HUES48 (cell line): Measurements from ENCODE around the gene CHD5.
"Not testable (repeated sequence)": the region's sequence is repeated elsewhere in the genome, so short reads cannot be mapped to it uniquely, and the experiment has no call there.

Source experiments
- H3K27ac ChIP-seq: one replicate; pipeline ENCODE4 v1.7.0; 2013; ENCODE audit warnings: low read depth, low read length, inconsistent platforms
- H3K27me3 ChIP-seq: 2 replicates; pipeline ENCODE4 v1.6.1; 2013; ENCODE audit warnings: mild to moderate bottlenecking, low read length; ENCODE audit not compliant: control insufficient read depth, insufficient read depth
- H3K36me3 ChIP-seq: 2 replicates; pipeline ENCODE4 v1.6.1; 2013; ENCODE audit warnings: low read length; ENCODE audit not compliant: control insufficient read depth, insufficient read depth
- H3K4me1 ChIP-seq: 2 replicates; pipeline ENCODE4 v1.6.1; 2013; ENCODE audit warnings: mild to moderate bottlenecking, low read length; ENCODE audit not compliant: control insufficient read depth, insufficient read depth
- H3K4me3 ChIP-seq: 2 replicates; pipeline ENCODE4 v1.5.1; 2013; ENCODE audit warnings: mild to moderate bottlenecking, low read depth, low read length
- H3K9ac ChIP-seq: 2 replicates; pipeline ENCODE4 v1.6.1; 2013; ENCODE audit warnings: mild to moderate bottlenecking, low read depth, low read length, moderate library complexity
- H3K9me3 ChIP-seq: 2 replicates; pipeline ENCODE4 v1.6.1; 2013; ENCODE audit warnings: low read length; ENCODE audit not compliant: control insufficient read depth, insufficient read depth

CHD5 gene

DNA sequence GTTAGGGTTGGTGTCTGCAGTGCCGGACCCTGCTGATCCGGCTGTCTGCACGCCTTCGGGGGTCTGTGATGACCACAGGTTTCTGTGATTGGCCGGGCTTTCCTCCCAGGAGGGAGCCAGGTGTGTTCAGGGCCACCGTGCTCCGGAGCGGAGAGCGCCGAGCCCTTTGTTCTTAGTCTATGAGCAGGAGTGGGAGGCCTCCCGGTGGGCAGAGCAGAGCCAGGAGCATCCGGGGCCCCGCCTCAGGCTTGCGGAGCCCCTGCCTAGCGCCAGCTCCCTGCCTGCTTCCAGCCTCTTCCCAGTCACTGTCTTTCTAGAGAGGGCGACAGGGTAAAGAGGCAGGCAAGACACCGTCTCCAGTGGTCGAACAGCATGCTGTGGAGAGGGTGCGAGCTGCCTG is 102.6 kb downstream of the CHD5 start:
- no peaks in the 10 kb centered on the region for H3K27me3 ChIP-seq
- H3K9ac ChIP-seq = no peak overlapping the region
- H3K27ac ChIP-seq = no peak overlapping the region
- no peaks in the 10 kb centered on the region for H3K4me1 ChIP-seq
- no peaks in the 10 kb centered on the region for H3K36me3 ChIP-seq
- no peak overlapping the region for H3K4me3 ChIP-seq
- H3K9me3 ChIP-seq = no peaks in the 10 kb centered on the region

DNA sequence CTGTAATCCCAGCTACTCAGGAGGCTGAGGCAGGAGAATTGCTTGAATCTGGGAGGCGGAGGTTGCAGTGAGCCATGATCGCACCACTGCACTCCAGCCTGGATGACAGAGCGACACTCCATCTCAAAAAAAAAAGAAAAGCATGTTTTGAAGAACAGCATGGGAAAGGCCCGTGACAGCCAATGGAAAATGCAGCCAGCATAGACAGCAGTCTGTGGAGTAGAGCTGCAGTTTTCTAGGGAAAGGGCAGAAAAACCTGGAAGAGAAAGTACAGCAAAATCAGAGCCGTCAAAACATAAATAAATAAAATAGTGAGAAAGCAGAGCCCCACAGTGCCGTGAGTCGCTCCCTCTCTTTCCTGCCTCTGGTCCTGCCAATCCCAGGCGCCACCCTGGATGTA is 103.1 kb downstream of the CHD5 start:
- not testable (repeated sequence) for H3K9me3 ChIP-seq, H3K9ac ChIP-seq, H3K36me3 ChIP-seq, H3K4me3 ChIP-seq, H3K27ac ChIP-seq, H3K27me3 ChIP-seq, H3K4me1 ChIP-seq

DNA sequence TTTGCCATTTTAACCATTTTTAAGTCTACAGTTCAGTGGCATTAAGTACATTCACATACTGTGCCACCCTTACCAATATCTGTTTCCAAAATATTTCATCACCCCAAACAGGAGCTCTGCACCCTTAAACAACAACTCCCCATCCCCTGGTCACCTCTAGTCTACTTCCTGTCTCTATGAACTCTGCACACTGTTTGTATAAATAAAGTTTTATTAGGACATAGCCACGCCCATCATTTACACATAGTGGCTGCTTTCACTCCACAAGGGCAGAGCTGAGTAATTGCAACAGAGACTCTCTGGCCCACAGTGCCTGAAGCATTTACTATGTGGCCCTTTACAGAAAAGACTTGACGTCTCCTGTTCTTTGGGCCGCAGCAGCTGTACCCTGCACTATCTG is 104.4 kb downstream of the CHD5 start:
- H3K9me3 ChIP-seq = no peaks in the 10 kb centered on the region
- no peaks in the 10 kb centered on the region for H3K27me3 ChIP-seq
- no peak overlapping the region for H3K27ac ChIP-seq
- H3K4me1 ChIP-seq = no peaks in the 10 kb centered on the region
- no peaks in the 10 kb centered on the region for H3K36me3 ChIP-seq
- no peak overlapping the region for H3K4me3 ChIP-seq
- no peak overlapping the region for H3K9ac ChIP-seq

DNA sequence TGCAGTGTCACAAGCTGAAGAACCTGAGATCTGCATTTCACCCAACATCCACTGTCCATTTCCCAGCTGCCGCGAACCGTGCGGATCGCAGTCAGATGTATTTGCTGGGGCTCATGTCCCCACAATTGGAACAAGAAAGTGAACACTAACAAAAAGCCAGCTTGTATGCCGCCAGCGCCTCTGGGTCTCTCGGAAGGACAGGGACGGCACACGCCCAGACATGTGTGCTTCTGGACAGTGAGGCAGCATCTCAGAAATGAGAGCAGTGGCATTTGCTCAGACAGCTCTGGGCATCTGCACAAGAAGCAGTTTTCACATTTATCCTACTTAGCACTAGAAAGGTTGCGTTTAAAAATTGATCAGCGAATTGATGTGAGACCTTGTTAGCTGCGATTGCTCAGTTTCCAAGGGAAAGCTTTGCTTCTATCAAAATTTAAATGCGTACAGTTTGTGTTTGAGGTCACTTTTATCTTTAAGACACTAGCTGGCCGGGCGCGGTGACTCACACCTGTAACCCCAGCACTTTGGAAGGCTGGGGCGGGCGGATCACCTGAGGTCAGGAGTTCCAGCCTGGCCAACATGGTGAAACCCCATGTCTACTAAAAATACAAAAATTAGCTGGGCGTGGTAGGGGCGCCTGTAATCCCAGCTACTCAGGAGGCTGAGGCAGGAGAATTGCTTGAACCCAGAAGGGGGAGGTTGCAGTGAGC is 105.8 kb downstream of the CHD5 start:
- H3K4me1 ChIP-seq = no peaks in the 10 kb centered on the region
- no peak overlapping the region for H3K4me3 ChIP-seq
- no peaks in the 10 kb centered on the region for H3K36me3 ChIP-seq

DNA sequence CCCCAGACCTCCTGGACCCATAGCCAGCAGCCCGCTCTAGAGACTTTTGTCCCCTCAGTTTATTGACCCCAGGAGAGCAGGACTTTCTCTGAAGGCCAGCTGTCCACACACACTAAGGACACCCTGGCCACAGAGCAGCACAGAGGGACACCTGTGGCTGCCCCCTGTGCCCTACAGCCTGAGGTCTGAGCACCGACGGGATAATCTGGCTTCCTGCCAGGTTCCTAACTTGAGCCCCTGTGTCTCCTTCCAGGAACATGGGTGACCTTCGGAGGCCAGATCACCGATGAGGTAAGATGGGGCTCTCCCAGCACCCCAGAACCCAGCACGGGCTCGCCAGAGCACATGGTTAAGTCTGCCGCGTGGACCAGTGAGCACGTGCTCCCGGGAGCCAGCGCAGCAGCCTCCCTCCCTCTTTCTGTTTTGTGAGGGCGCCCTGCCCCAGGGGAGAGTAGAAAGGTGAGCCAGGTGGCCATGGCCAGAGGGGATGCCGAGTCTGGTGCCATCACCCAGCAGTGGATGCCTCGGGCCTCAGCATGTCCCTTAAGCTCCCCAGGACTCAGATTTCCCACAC is 106.6 kb downstream of the CHD5 start:
- Histone ChIP-seq H3K4me3 (no peak overlapping the region), H3K27ac (no peak overlapping the region), H3K36me3 (no peaks in the 10 kb centered on the region), H3K27me3 (no peaks in the 10 kb centered on the region), H3K4me1 (no peaks in the 10 kb centered on the region), H3K9me3 (no peaks in the 10 kb centered on the region), H3K9ac (no peak overlapping the region)

More for the DNA sequence above, 105.8 kb downstream of the CHD5 start:
- no peaks in the 10 kb centered on the region for H3K27me3 ChIP-seq
- no peak overlapping the region for H3K27ac ChIP-seq
- no peak overlapping the region for H3K9ac ChIP-seq
- H3K9me3 ChIP-seq = no peaks in the 10 kb centered on the region

DNA sequence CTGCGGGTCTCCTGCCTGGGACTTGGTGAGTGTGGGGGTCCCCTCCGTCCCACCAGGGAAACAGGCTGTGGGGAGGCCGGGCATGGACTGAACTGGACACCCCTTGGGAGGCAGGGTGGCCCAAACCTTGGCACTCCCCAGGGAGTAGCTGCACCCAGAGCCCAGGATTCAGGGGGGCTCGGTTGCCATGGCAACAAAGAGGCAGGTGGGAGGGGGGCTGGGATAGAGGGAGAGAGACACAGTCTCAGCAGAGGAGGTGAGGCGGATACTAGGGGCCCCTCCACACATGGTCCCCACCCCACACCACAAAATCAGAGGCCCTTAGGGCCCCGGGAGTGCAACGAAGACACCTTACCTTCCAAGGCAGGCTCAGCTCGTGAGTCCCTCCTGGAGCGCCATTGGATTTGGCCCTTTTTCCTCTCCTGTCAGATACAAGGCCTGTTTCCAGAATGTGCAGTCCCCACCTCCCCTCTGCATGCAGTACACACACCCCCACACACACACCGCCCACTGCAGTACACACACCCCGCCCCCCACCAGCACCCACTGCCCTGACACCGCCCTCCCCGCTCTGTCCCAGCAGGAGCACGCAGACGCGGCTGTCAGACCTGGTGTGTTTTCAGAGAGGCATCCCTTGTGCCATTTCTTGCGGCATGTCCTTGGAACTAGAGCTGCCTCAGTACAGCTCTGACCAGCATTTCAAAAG is 107.2 kb downstream of the CHD5 start:
- Histone ChIP-seq H3K9ac (no peak overlapping the region), H3K4me3 (no peak overlapping the region), H3K36me3 (no peaks in the 10 kb centered on the region), H3K4me1 (no peaks in the 10 kb centered on the region), H3K27me3 (no peaks in the 10 kb centered on the region), H3K9me3 (no peaks in the 10 kb centered on the region), H3K27ac (no peak overlapping the region)

DNA sequence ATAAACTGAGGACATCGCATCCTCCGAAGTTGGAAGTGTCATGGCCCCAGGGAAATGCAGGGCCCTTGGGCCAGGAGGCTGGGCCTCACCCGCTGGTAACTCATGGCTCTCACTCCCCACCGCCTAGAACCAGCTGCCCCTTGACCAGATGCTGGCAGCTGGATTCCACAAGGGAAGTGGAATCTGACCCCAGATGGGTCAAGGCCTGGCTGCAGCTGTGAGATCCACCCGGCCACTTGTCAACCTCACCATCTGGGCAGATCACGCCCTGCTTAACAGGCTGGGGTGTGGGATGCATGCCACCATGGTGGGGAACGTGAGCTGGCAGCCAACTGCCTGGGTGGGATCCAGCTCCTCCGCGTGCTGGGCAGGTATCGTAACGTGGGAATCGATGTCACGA is 108.9 kb downstream of the CHD5 start:
- Histone ChIP-seq H3K36me3 (no peaks in the 10 kb centered on the region), H3K9me3 (no peaks in the 10 kb centered on the region), H3K4me3 (no peak overlapping the region), H3K4me1 (no peaks in the 10 kb centered on the region), H3K27me3 (no peaks in the 10 kb centered on the region), H3K27ac (no peak overlapping the region), H3K9ac (no peak overlapping the region)

DNA sequence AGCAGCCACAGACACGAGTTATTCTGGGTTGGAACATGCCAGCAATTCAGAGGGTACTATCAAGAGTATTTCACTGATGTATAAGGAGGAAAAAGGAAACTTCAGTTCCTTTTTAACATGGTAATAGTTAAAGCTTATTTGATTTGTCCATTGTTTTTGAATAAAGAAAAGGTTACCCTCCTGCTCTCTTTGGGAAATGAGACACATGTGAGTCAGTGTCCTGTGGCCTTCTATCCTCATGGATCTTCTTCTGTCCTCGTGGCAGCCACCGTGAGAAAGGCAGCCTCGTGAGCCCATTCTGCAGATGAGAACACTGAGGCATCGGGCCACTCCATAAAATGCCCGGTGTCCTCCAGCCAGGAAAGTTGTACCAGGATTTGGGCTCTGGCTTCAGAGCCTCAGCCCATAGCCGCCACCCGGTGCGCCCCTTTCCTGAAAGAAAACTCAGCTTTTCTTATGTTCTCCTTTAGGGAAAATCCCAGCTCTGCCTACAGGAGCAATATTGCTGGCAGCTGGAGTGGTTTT is 109.6 kb downstream of the CHD5 start:
- no peak overlapping the region for H3K9ac ChIP-seq
- no peak overlapping the region for H3K4me3 ChIP-seq
- no peaks in the 10 kb centered on the region for H3K27me3 ChIP-seq
- H3K9me3 ChIP-seq = no peaks in the 10 kb centered on the region
- no peak overlapping the region for H3K27ac ChIP-seq
- H3K4me1 ChIP-seq = no peaks in the 10 kb centered on the region
- H3K36me3 ChIP-seq = no peaks in the 10 kb centered on the region

DNA sequence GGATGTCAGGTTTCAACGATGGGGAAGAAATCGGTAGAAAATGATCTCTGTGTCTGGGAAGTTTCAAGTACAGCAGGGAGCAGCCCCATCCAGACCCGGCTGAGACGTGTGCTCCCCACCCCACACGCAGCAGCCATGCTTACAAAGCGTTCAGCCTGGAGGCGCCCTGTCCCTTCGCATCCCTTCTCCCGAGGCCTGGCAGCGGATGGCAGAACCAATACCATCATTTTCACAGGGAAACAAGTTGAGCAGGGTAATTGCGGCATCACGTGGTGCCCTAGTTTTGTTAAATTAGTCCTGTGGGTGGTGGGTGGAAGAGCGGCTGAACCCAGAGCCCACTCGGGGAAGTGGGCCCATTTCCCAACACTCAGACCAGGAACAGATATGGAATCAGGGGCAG is 110.5 kb downstream of the CHD5 start:
- Histone ChIP-seq H3K9ac (no peak overlapping the region), H3K4me3 (no peak overlapping the region), H3K4me1 (no peaks in the 10 kb centered on the region), H3K27ac (no peak overlapping the region), H3K27me3 (no peaks in the 10 kb centered on the region), H3K36me3 (no peaks in the 10 kb centered on the region), H3K9me3 (no peaks in the 10 kb centered on the region)

DNA sequence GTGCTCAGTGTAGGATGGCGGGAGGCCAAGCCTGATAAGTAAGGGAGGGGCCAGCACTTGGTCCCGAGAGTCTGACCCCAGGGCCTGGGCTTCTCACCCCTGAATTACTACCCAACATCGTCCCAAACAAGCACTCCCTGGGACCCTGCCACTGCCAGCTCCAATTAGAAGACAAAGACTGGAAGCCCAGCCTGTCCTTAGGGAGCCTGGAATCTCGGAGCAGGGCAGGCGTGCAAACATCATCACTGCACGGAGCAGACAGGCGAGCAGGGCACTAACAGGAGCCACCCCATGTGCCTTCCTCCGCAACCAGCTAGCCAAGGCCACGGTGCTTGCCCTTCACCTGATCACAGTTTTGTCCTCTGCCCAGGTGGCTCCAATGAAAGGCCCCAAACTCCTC is 111.2 kb downstream of the CHD5 start:
- no peaks in the 10 kb centered on the region for H3K4me1 ChIP-seq
- H3K36me3 ChIP-seq = no peaks in the 10 kb centered on the region
- no peak overlapping the region for H3K27ac ChIP-seq
- H3K27me3 ChIP-seq = no peaks in the 10 kb centered on the region
- H3K9me3 ChIP-seq = no peaks in the 10 kb centered on the region
- no peak overlapping the region for H3K4me3 ChIP-seq
- no peak overlapping the region for H3K9ac ChIP-seq

DNA sequence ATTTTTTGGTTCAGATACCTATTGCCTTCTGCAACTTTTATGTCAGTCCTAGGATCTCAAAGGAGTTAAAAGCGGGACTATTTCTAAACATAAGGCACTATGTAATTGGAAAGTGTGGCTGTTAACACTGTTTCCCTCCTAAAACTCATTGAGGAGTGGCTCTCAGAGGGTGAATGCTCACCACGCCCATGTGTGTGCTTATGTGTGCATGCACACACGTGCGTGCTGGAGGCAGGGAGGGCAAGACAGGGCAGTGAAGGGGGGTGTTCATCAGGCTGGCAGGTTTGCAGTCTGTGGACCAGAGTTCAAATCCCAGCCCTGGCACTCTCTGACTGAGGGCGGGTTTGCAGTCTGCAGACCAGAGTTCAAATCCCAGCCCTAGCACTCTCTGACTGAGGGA is 112.0 kb downstream of the CHD5 start:
- Histone ChIP-seq H3K4me1 (no peaks in the 10 kb centered on the region), H3K27ac (no peak overlapping the region), H3K9me3 (no peaks in the 10 kb centered on the region), H3K27me3 (no peaks in the 10 kb centered on the region), H3K9ac (no peak overlapping the region), H3K36me3 (no peaks in the 10 kb centered on the region), H3K4me3 (no peak overlapping the region)
